Endothelial cell of umbilical vein (primary cell): ENCODE results near the gene CSNK1G2. TPM values are rescaled to one million over a fixed set of nuclear protein-coding genes. Genes with fewer than 3 reads are reported as not detected.

Experiments used
- BruUV-seq: library from RNA; stranded (reverse); fragments of 400-500 nt; replicated peaks from 2 replicates; lab custom pipeline; 2021; lab: Mats Ljungman, UMichigan
- CTCF ChIA-PET: fragments of 300-600, 350-600 bp; sonication (Branson Sonifier 250); formaldehyde crosslinking; loops from one replicate; lab custom pipeline; 2021; ENCODE audit warnings: antibody characterized with exemption, inconsistent platforms; lab: Charles Lee
- POLR2A ChIA-PET: fragments of 300-600, 350-600 bp; sonication (Branson Sonifier 250); formaldehyde crosslinking; loops from one replicate; lab custom pipeline; 2021; ENCODE audit warnings: antibody characterized with exemption, inconsistent platforms; lab: Charles Lee
- DNase-seq: peaks from one replicate; pipeline ENCODE4 v3.0.0-alpha.2; 2011; ENCODE audit warnings: low read depth, low spot score
- FAIRE-seq: peaks from 2 replicates; lab custom pipeline; 2011; peaks lifted over from hg19 to GRCh38; lab: Jason Lieb, UNC
- H2AFZ ChIP-seq: 2 replicates; pipeline ENCODE4 v1.6.0; 2012; ENCODE audit warnings: low read depth, low read length, control low read depth, inconsistent platforms
- H3K27ac ChIP-seq: 2 replicates; pipeline ENCODE4 v1.5.1; 2011; ENCODE audit warnings: low read depth, mild to moderate bottlenecking, control low read depth, low read length, moderate library complexity; ENCODE audit not compliant: insufficient read depth
- H3K27me3 ChIP-seq, 2 experiments: 2 replicates each; pipeline versions ENCODE4 v1.6.0 to v1.6.1; 2011; ENCODE audit warnings: low read length in 2 of 2, mixed read lengths in 1 of 2; ENCODE audit not compliant: control insufficient read depth in 2 of 2, insufficient read depth in 2 of 2
- H3K36me3 ChIP-seq, 2 experiments: 2 replicates in 1 of 2; 3 replicates in 1 of 2; pipeline ENCODE4 v1.5.1; 2011; ENCODE audit warnings: low read length in 2 of 2, mild to moderate bottlenecking in 1 of 2, moderate library complexity in 1 of 2; ENCODE audit not compliant: control insufficient read depth in 2 of 2, insufficient read depth in 2 of 2; ENCODE audit errors: extremely low read depth in 1 of 2
- H3K4me1 ChIP-seq: 3 replicates; pipeline ENCODE4 v1.5.1; 2011; ENCODE audit warnings: mild to moderate bottlenecking, low read length; ENCODE audit not compliant: control insufficient read depth, insufficient read depth; ENCODE audit errors: extremely low read depth
- H3K4me2 ChIP-seq: 2 replicates; pipeline ENCODE4 v1.6.1; 2011; ENCODE audit warnings: low read length, control low read depth, mixed read lengths; ENCODE audit not compliant: insufficient read depth
- H3K4me3 ChIP-seq, 3 experiments: fragments of 200-600 bp in 1 of 3; sonication (generic), shearing (Covaris generic) in 1 of 3; replicated peaks in 1 of 3; 2 replicates each; pipeline ENCODE4 v1.5.1; 2011 to 2016; ENCODE audit warnings: control low read depth in 3 of 3, low read length in 3 of 3, mild to moderate bottlenecking in 2 of 3, inconsistent platforms in 1 of 3, low read depth in 1 of 3, moderate library complexity in 1 of 3; ENCODE audit not compliant: insufficient read depth in 1 of 3
- H3K79me2 ChIP-seq: 2 replicates; pipeline ENCODE4 v1.6.0; 2012; ENCODE audit warnings: low read length, inconsistent platforms; ENCODE audit not compliant: control insufficient read depth, insufficient read depth
- H3K9ac ChIP-seq: replicated peaks from 2 replicates; pipeline ENCODE3; 2011; ENCODE audit warnings: low read length, control low read depth; ENCODE audit not compliant: insufficient read depth; ENCODE audit errors: extremely low read depth
- H3K9me1 ChIP-seq: replicated peaks from 3 replicates; pipeline ENCODE4 v1.6.0; 2011; ENCODE audit warnings: mild to moderate bottlenecking, low read length; ENCODE audit not compliant: control insufficient read depth, insufficient read depth; ENCODE audit errors: extremely low read depth
- H3K9me3 ChIP-seq: replicated peaks from 2 replicates; pipeline ENCODE4 v1.5.1; 2012; ENCODE audit warnings: low read length, inconsistent platforms; ENCODE audit not compliant: control insufficient read depth, insufficient read depth
- H4K20me1 ChIP-seq: replicated peaks from 2 replicates; pipeline ENCODE3; 2011; ENCODE audit warnings: mild to moderate bottlenecking, low read length; ENCODE audit not compliant: control insufficient read depth, insufficient read depth; ENCODE audit errors: extremely low read depth
- CTCF ChIP-seq, 2 donors: IDR thresholded peaks; 1 replicate in 1 of 2; 2 replicates in 1 of 2; pipeline ENCODE4 v1.5.1; 2011; ENCODE audit warnings: low read length in 2 of 2, mild to moderate bottlenecking in 2 of 2, moderate library complexity in 2 of 2, control low read depth in 1 of 2, inconsistent platforms in 1 of 2, low read depth in 1 of 2; ENCODE audit not compliant: insufficient read depth in 1 of 2; ENCODE audit errors: extremely low read depth in 1 of 2
- EZH2 ChIP-seq: IDR thresholded peaks from 2 replicates; pipeline ENCODE4 v1.6.1; 2012; ENCODE audit warnings: borderline replicate concordance, low read depth, mild to moderate bottlenecking, moderate library complexity, low read length, inconsistent platforms; ENCODE audit not compliant: severe bottlenecking
- FOS ChIP-seq: IDR thresholded peaks from 2 replicates; pipeline ENCODE4 v1.6.1; 2011; ENCODE audit warnings: mild to moderate bottlenecking, low read length, moderate library complexity, borderline replicate concordance; ENCODE audit not compliant: insufficient read depth
- GATA2 ChIP-seq: IDR thresholded peaks from 2 replicates; pipeline ENCODE4 v1.7.0; 2011; ENCODE audit warnings: low read depth, mild to moderate bottlenecking, moderate library complexity, mixed read lengths, low read length; ENCODE audit not compliant: insufficient read length, insufficient read depth
- JUN ChIP-seq: IDR thresholded peaks from 2 replicates; pipeline ENCODE4 v1.6.1; 2011; ENCODE audit warnings: borderline replicate concordance, low read depth; ENCODE audit not compliant: insufficient read length, insufficient read depth
- MAX ChIP-seq: IDR thresholded peaks from 2 replicates; pipeline ENCODE4 v1.6.1; 2011; ENCODE audit not compliant: insufficient read depth, insufficient read length
- dilution Hi-C: fragments of 300-500 bp; cut with MboI; formaldehyde crosslinking; loops from one replicate; pipeline ENCODE4 v1.15.0; 2019; ENCODE audit warnings: low sequenced_read_pairs; ENCODE audit not compliant: extremely low pct_ligation_motif_present
- intact Hi-C: fragments of 100-400 bp; cut with micrococcal nuclease; formaldehyde crosslinking; loops from one replicate; pipeline ENCODE4 v1.10.0; 2022
- polyA plus RNA-seq, 4 experiments: library from polyadenylated mRNA; depleted of rRNA in 3 of 4; stranded (reverse) in 3 of 4; unstranded in 1 of 4; fragments of >200 nt; gene quantifications; 2 replicates each; pipeline versions ENCODE4 v1.2.1 to v1.2.3, GENCODE V29; 2011 to 2012; ENCODE audit warnings: missing spikeins in 1 of 4
- total RNA-seq: library from RNA; stranded (reverse); gene quantifications from 2 replicates; pipeline ENCODE4 v1.2.3, GENCODE V29; 2021

CSNK1G2 gene
- total and polyA plus RNA-seq, 2 donors (not counting 3 experiments of a cell fraction or from before 2014, with no cell fraction given): 96.6 to 110 TPM

- no peaks in the 10 kb centered on the region for H3K27me3 ChIP-seq
- H3K9me1 ChIP-seq: no peaks in the 10 kb centered on the region
- H3K9ac ChIP-seq: no peak overlapping the region
- H2AFZ ChIP-seq: no peak overlapping the region
- intact Hi-C loops (no loop called here), dilution Hi-C loops (no loop called here)
- ChIA-PET CTCF (no interaction called here), POLR2A (interaction anchor here (0.7 kb wide), 1 partner anchor 9 kb away, joined by 5 read pairs; no protein-coding TSS in a partner anchor)
- no peaks in the 10 kb centered on the region for H3K4me1 ChIP-seq
- peaks cover 2 to 7% of the 10 kb centered on the region in 2 experiments for H3K36me3 ChIP-seq
- DNase-seq: no peak
- no peaks in the 10 kb centered on the region for H4K20me1 ChIP-seq
- TF ChIP-seq GATA2 (no peak), CTCF (IDR thresholded peaks at IDR 0.05; ENCODE audit: extremely low read depth in 1 of 2, insufficient read depth in 1 of 2, low read depth in 1 of 2, low read length in 2 of 2) (no peak), EZH2 (no peak), JUN (no peak), FOS (no peak), MAX (no peak)
- no peaks in the 10 kb centered on the region for H3K9me3 ChIP-seq
- no peak for FAIRE-seq
- H3K4me3 ChIP-seq: no peak overlapping the region
- no TSS peak for BruUV-seq
- no peak overlapping the region for H3K4me2 ChIP-seq
- no peak overlapping the region for H3K27ac ChIP-seq
- no peaks in the 10 kb centered on the region for H3K79me2 ChIP-seq
Observed at GRCh38 chr19:1999856-2000515, 59.0 kb downstream of the CSNK1G2 start.
